IMR-90 (cell line): ENCODE results near the gene PCSK2. TPM values are rescaled to one million over a fixed set of nuclear protein-coding genes. Genes with fewer than 3 reads are reported as not detected.

Experiments used
- ATAC-seq: fragments of 200-7000 bp; cut with Tn5 transposase; 2 replicates; pipeline ENCODE4 v1.9.1; 2020; ENCODE audit warnings: low read depth, mild to moderate bottlenecking, moderate library complexity
- BruUV-seq: library from RNA; stranded (reverse); fragments of 400-500 nt; replicated peaks from 2 replicates; lab custom pipeline; 2021; lab: Mats Ljungman, UMichigan
- CTCF ChIA-PET: fragments of 300-600 bp; formaldehyde crosslinking; extraction: SDS; loops from one replicate; lab custom pipeline; 2021; ENCODE audit warnings: antibody characterized with exemption; lab: Yijun Ruan, JAX
- POLR2A ChIA-PET: fragments of 300-600 bp; sonication (Branson Sonifier 250); formaldehyde crosslinking; loops from one replicate; lab custom pipeline; 2022; ENCODE audit warnings: antibody characterized with exemption; ENCODE audit not compliant: unreplicated experiment; lab: Charles Lee
- DNase-seq: peaks from one replicate; pipeline ENCODE4 v3.0.0; 2013
- H2AFZ ChIP-seq: replicated peaks from 2 replicates; pipeline ENCODE3; 2013; ENCODE audit warnings: low read length, mild to moderate bottlenecking; ENCODE audit not compliant: poor library complexity
- H2AK5ac ChIP-seq: 2 replicates; pipeline ENCODE4 v1.6.1; 2013; ENCODE audit warnings: low read depth, low read length, inconsistent platforms
- H2AK9ac ChIP-seq: replicated peaks from 2 replicates; pipeline ENCODE3; 2013; ENCODE audit warnings: mild to moderate bottlenecking, low read depth, low read length, moderate library complexity; ENCODE audit not compliant: poor library complexity
- H2BK120ac ChIP-seq: 2 replicates; pipeline ENCODE4 v1.6.1; 2013; ENCODE audit warnings: low read depth, low read length, inconsistent platforms
- H2BK15ac ChIP-seq: 3 replicates; pipeline ENCODE4 v1.6.1; 2013; ENCODE audit warnings: low read depth, low read length, inconsistent platforms
- H2BK20ac ChIP-seq: 2 replicates; pipeline ENCODE4 v1.6.1; 2013; ENCODE audit warnings: low read depth, mild to moderate bottlenecking, inconsistent platforms, low read length, moderate library complexity
- H2BK5ac ChIP-seq: 2 replicates; pipeline ENCODE4 v1.6.1; 2013; ENCODE audit warnings: mild to moderate bottlenecking, low read depth, low read length, inconsistent platforms; ENCODE audit not compliant: poor library complexity, severe bottlenecking
- H3K14ac ChIP-seq: replicated peaks from 2 replicates; pipeline ENCODE4 v1.6.1; 2013; ENCODE audit warnings: low read depth, low read length, inconsistent platforms
- H3K18ac ChIP-seq: 2 replicates; pipeline ENCODE4 v1.6.1; 2013; ENCODE audit warnings: low read depth, low read length, control low read depth
- H3K23ac ChIP-seq: 2 replicates; pipeline ENCODE4 v1.6.1; 2013; ENCODE audit warnings: low read depth, low read length, inconsistent platforms
- H3K27ac ChIP-seq: 2 replicates; pipeline ENCODE4 v1.5.1; 2013; ENCODE audit warnings: mild to moderate bottlenecking, control low read depth, low read length; ENCODE audit not compliant: insufficient read depth
- H3K27me3 ChIP-seq: 2 replicates; pipeline ENCODE4 v1.6.1; 2013; ENCODE audit warnings: low read length; ENCODE audit not compliant: control insufficient read depth, insufficient read depth
- H3K36me3 ChIP-seq: 2 replicates; pipeline ENCODE4 v1.6.1; 2013; ENCODE audit warnings: low read length, mixed read lengths; ENCODE audit not compliant: control insufficient read depth, insufficient read depth
- H3K4ac ChIP-seq: 2 replicates; pipeline ENCODE4 v1.6.1; 2013; ENCODE audit warnings: low read depth, low read length, inconsistent platforms
- H3K4me1 ChIP-seq: 2 replicates; pipeline ENCODE4 v1.6.1; 2013; ENCODE audit warnings: low read length, mixed read lengths; ENCODE audit not compliant: control insufficient read depth, insufficient read depth
- H3K4me2 ChIP-seq: 2 replicates; pipeline ENCODE4 v1.6.1; 2013; ENCODE audit warnings: low read depth, mild to moderate bottlenecking, control low read depth, low read length, moderate library complexity
- H3K4me3 ChIP-seq: 2 replicates; pipeline ENCODE4 v1.5.1; 2013; ENCODE audit warnings: low read depth, mild to moderate bottlenecking, control low read depth, low read length, moderate library complexity; ENCODE audit not compliant: insufficient read depth
- H3K56ac ChIP-seq: 2 replicates; pipeline ENCODE4 v1.6.1; 2013; ENCODE audit warnings: low read length, inconsistent platforms; ENCODE audit not compliant: insufficient read depth; ENCODE audit errors: extremely low read depth
- H3K79me1 ChIP-seq, 2 experiments: 2 replicates each; pipeline ENCODE4 v1.6.1; 2013; ENCODE audit warnings: low read length in 2 of 2, inconsistent platforms in 1 of 2, low read depth in 1 of 2
- H3K9ac ChIP-seq: 2 replicates; pipeline ENCODE4 v1.6.1; 2013; ENCODE audit warnings: low read depth, low read length, control low read depth
- H3K9me1 ChIP-seq: 2 replicates; pipeline ENCODE4 v1.6.1; 2013; ENCODE audit warnings: low read length, inconsistent platforms; ENCODE audit not compliant: insufficient read depth
- H3K9me3 ChIP-seq: 2 replicates; pipeline ENCODE4 v1.6.1; 2013; ENCODE audit warnings: low read length; ENCODE audit not compliant: control insufficient read depth, insufficient read depth
- H4K20me1 ChIP-seq: 2 replicates; pipeline ENCODE4 v1.6.1; 2013; ENCODE audit warnings: low read length, inconsistent platforms; ENCODE audit not compliant: insufficient read depth
- H4K5ac ChIP-seq: 2 replicates; pipeline ENCODE4 v1.6.1; 2013; ENCODE audit warnings: mild to moderate bottlenecking, low read depth, low read length, control low read depth
- H4K8ac ChIP-seq, 2 experiments: 2 replicates each; pipeline ENCODE4 v1.6.1; 2013; ENCODE audit warnings: low read depth in 2 of 2, low read length in 2 of 2, control low read depth in 1 of 2, inconsistent platforms in 1 of 2
- H4K91ac ChIP-seq: 2 replicates; pipeline ENCODE4 v1.6.1; 2013; ENCODE audit warnings: low read depth, low read length, inconsistent platforms; ENCODE audit not compliant: insufficient read depth
- BHLHE40 ChIP-seq: fragments of 150-350 bp; IDR thresholded peaks from 2 replicates; pipeline ENCODE4 v1.6.1; 2016; ENCODE audit warnings: mild to moderate bottlenecking, low read depth, low read length
- CTCF ChIP-seq: conservative IDR thresholded peaks from 2 replicates; pipeline ENCODE4 v1.5.1; 2012; ENCODE audit warnings: mild to moderate bottlenecking, low read depth, low read length, improper control_type of control experiment
- MAFK ChIP-seq: IDR thresholded peaks from 2 replicates; pipeline ENCODE4 v1.6.1; 2012; ENCODE audit warnings: low read depth, low read length, improper control_type of control experiment
- NFE2L2 ChIP-seq: fragments of 150-350 bp; IDR thresholded peaks from 2 replicates; pipeline ENCODE4 v1.6.1; 2016; ENCODE audit warnings: low read depth, mild to moderate bottlenecking, low read length
- RAD21 ChIP-seq: IDR thresholded peaks from 2 replicates; pipeline ENCODE4 v1.6.1; 2012; ENCODE audit warnings: low read length, improper control_type of control experiment
- WGBS, 2 experiments: methylation state at CpG; one replicate each; pipeline versions ENCODE4 v1.1.5 to v1.1.7; 2013; ENCODE audit warnings: missing lambda C conversion rate in 2 of 2; ENCODE audit not compliant: insufficient read length in 1 of 2; ENCODE audit errors: extremely low coverage in 2 of 2; 5-methylcytosine and 5-hydroxymethylcytosine counted together
- dilution Hi-C: fragments of 300-500 bp; cut with HindIII; formaldehyde crosslinking; loops from one replicate; pipeline ENCODE4 v1.14.3; 2018; ENCODE audit warnings: low sequenced_read_pairs; ENCODE audit not compliant: unreplicated experiment
- in situ Hi-C: fragments of 300-500 bp; cut with MboI; formaldehyde crosslinking; loops from 3 replicates; pipeline ENCODE4 v1.14.3; 2019; ENCODE audit warnings: low sequenced_read_pairs, inconsistent platforms, mixed read lengths
- intact Hi-C: fragments of 100-400 bp; cut with micrococcal nuclease; formaldehyde crosslinking; loops from 2 replicates; pipeline ENCODE4 v1.10.0; 2022
- polyA plus RNA-seq, 3 experiments: library from polyadenylated mRNA; depleted of rRNA; stranded (reverse); fragments of >200 nt; gene quantifications; 2 replicates each; pipeline ENCODE4 v1.2.3, GENCODE V29; 2012; ENCODE audit warnings: low replicate concordance in 1 of 3
- total RNA-seq: library from RNA; depleted of rRNA; stranded (reverse); fragments of >200 nt; gene quantifications from 2 replicates; pipeline ENCODE4 v1.2.3, GENCODE V29; 2012

The PCSK2 gene
- total and polyA plus RNA-seq, 2 of the 4 experiments (the other 2 are of a cell fraction), result not detected

GRCh38 chr20:17438436-17439039 lies 211.7 kb downstream of the PCSK2 start:
- Histone ChIP-seq H4K91ac (no peak overlapping the region), H3K79me1 (no peaks in the 10 kb centered on the region), H3K9me1 (no peaks in the 10 kb centered on the region), H4K5ac (no peak overlapping the region), H3K27me3 (peaks cover 16% of the 10 kb centered on the region), H2BK5ac (no peak overlapping the region), H3K27ac (no peak overlapping the region), H3K4me1 (no peaks in the 10 kb centered on the region), H2BK120ac (no peak overlapping the region), H4K8ac (no peak overlapping the region), H3K18ac (no peak overlapping the region), H2AK5ac (no peak overlapping the region), H3K4ac (no peak overlapping the region), H3K56ac (no peak overlapping the region), H3K14ac (no peak overlapping the region), H4K20me1 (no peaks in the 10 kb centered on the region), H2BK20ac (no peak overlapping the region), H3K9ac (no peak overlapping the region), H3K36me3 (no peaks in the 10 kb centered on the region), H3K9me3 (no peaks in the 10 kb centered on the region), H3K4me2 (no peak overlapping the region), H3K23ac (no peak overlapping the region), H2AK9ac (no peak overlapping the region), H2BK15ac (no peak overlapping the region), H3K4me3 (no peak overlapping the region), H2AFZ (no peak overlapping the region)
- ChIA-PET POLR2A (no interaction called here), CTCF (interaction anchor here (1.2 kb wide), 1 partner anchor 637 kb away, joined by 3 read pairs; no protein-coding TSS in a partner anchor)
- no CpG with 5 or more reads among the region's 9 CpGs for WGBS, 2 experiments
- dilution Hi-C loops (loop anchor here (10.0 kb wide), 1 partner anchor 634 kb away; no protein-coding TSS in a partner anchor), in situ Hi-C loops (loop anchor here (5.0 kb wide), 1 partner anchor 641 kb away; no protein-coding TSS in a partner anchor), intact Hi-C loops (no loop called here)
- BruUV-seq, result no TSS peak
- TF ChIP-seq NFE2L2 (no peak), BHLHE40 (no peak), RAD21 (no peak), CTCF (no peak), MAFK (no peak)
- DNase-seq, result no peak
- no peak for ATAC-seq
